GM18507 (cell line): ENCODE data around the gene ZNF202.

Experiments used
- DNase-seq: peaks from one replicate; pipeline ENCODE4 v3.0.0; 2011; ENCODE audit warnings: low read depth; ENCODE audit not compliant: insufficient read length; ENCODE audit errors: extremely low spot score
- FAIRE-seq: peaks from 2 replicates; lab custom pipeline; 2011; peaks lifted over from hg19 to GRCh38; lab: Jason Lieb, UNC

ZNF202 gene

GRCh38 chr11:123694551-123694950, 46.9 kb downstream of the ZNF202 start:
- FAIRE-seq: no peak
- no peak for DNase-seq

GRCh38 chr11:123692961-123693360, 48.5 kb downstream of the ZNF202 start:
- DNase-seq (no peak), FAIRE-seq (no peak)

DNA sequence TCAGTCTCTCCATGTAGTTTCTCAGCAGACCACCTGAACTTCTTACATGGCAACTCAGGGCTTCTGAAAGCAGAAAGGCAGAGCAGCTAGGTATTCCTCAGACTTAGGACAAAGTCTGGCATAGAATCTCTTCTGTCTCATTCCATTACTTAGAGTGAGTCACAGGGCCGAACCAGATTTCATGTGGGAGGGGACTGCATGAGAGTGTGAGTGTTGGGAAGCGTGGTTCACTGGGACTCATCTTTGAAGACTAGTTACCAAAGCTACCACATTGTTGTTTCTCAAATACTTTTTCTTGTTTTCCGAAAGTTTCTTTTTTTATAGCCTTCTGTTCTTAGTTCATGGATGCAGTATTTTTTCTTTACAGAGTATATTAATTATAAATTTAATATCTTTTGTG, 51.0 kb downstream of the ZNF202 start:
- FAIRE-seq (no peak), DNase-seq (no peak)

DNA sequence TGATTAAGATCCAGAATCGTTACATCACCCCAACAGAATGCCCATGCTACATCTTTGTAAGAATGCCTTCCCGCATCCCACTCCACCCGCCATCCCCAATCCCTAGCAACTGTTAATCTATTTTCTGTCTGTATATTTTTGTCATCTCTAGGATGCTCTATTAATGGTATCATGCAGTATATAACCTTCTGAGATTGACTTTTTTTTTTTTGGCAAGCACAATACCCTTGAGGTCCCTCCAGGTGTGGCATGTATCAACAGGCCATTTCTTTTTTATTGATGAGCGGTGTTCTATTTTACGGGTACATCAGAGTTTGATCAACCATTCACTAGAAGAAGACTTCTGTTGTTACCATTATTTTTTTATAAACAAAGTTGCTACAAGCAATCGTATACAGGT, 56.9 kb downstream of the ZNF202 start:
- FAIRE-seq (no peak), DNase-seq (no peak)

DNA sequence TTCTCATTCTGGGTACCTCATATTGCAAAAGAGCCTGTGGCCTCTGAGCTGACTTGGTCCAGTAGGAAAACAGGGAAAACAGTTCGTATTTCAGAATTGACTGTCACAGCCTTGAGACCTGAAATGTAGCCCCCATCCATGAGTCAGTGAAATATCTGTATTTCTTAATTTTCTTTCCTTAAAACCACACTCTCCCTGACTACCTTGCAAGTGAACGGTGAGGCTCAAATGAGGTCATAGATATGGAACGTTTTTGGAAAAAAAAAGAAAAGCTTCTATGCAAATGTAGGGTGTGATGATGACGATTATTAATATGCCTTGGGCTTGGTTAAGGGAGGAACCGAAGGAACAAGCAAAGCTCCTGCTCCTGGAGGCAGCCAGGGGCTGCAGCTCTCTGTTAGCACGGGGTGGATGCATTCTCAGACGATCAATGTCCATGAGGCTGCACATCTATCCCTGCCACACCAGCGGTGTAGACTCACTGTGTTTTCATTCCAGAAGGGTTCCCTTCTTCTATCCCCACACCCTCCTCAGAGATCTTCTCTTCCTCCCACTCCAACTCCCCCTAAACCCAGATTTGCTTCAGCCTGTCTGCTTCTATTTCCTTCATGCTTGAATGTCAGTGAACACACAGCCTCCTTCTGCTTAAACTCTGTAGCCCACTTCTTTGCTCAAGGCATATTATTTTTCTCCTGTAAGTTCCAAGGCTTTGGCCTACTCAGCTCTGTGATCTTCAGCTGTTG, 57.9 kb downstream of the ZNF202 start:
- FAIRE-seq (no peak), DNase-seq (no peak)

DNA sequence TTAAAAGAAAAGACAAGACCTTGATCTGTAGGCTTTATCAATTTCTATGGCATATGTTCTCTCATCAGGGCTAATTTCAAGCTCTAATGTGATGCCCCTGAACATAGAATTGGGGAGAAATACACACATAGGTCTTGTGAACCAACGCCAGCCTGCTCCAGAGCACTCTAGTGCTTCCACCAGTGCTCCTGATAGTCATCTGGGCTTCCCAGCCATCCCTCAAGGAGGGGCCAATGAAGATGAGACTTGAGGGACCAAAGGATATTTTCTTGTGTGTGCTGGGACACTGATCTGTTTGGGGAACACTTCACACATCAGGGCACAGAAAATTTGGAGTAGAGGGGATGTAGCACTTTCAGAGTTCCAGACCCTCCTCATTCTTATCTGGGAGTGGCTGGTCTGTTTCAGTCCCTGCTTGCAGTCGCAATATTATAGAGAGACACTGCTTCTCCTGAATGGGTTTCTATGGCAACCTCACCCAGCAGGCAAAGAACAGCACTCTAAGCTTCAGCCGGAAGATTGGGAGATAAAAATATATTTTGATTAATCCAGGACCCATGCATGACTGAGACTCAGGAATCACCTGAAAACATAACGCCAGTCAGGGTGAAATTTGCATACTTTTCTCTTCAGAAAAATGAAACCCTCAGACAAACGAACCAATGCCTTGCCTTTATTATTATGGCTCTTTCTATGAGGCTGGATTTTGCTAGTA, 58.6 kb downstream of the ZNF202 start:
- no peak for DNase-seq
- no peak for FAIRE-seq

GRCh38 chr11:123681030-123681429, 60.4 kb downstream of the ZNF202 start:
- DNase-seq (no peak), FAIRE-seq (no peak)

DNA sequence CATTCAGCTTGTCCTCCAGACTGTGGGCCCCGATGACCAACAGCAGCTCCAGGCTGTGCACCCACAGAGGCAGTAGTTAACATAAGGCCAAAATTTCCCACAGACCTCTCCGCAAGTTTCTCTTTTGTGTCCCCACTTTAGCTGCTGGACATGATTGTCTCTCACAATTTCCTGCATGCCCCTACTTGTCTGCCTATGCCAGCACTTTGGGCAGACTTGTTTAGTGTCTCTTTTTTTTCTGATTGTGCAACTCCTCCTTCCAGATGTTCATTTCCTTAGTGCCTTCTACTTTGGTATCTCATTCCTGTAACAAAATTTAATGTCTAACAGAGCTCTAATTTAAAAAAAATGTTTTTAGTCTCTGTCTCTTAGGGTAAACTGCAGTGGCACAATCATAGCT, 63.2 kb downstream of the ZNF202 start:
- DNase-seq (no peak), FAIRE-seq (no peak)

DNA sequence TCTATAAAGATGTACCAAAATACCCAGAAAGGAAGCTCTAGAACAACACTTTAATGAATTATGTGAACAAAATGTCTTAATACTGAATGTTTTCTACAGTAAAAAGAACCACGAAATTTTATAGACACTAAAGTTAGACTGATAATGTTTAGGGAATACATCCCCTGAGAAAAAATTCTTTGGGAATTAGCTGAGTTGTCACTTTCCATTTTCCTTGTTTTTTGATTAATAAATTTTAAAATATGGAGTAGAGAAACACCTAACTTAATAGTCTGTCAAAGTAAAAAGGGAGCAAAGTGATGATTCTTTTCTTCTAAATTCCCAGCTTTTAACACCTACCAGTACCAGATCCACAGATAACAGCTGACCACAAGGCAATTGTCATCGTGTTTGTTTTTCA, 64.0 kb downstream of the ZNF202 start:
- FAIRE-seq (no peak), DNase-seq (no peak)

GRCh38 chr11:123674297-123674696, 67.2 kb downstream of the ZNF202 start:
- FAIRE-seq (no peak), DNase-seq (no peak)
